Measurements from ENCODE around the gene MEDAG. TPM values are rescaled to one million over a fixed set of nuclear protein-coding genes. Genes with fewer than 3 reads are reported as not detected.
"Not testable (repeated sequence)": the region's sequence is repeated elsewhere in the genome, so short reads cannot be mapped to it uniquely, and the experiment has no call there.

Gene MEDAG
- total RNA-seq, 4 donors from 2014 or later = 10.3 to 35.9 (median 14.2) TPM

GRCh38 chr13:30924721-30925120 is 18.6 kb downstream of the MEDAG start:
- 42 to 70% methylated on average over 3 of the region's 3 CpGs for WGBS, 2 donors
- intact Hi-C loops (cut with DNase I; ENCODE audit: low total_unique reads) = no loop called here
- no peak for TF ChIP-seq CTCF (IDR thresholded peaks at IDR 0.05)
- TF ChIP-seq POLR2A (IDR thresholded peaks at IDR 0.05) = no peak
- DNase-seq (ENCODE audit: low spot score in 2 of 2) = no peak
- H3K4me3 ChIP-seq (ENCODE audit: low read depth, poor library complexity, severe bottlenecking) = no peak overlapping the region

GRCh38 chr13:30925429-30925828 is 19.4 kb downstream of the MEDAG start:
- no peak for DNase-seq (ENCODE audit: low spot score in 2 of 2)
- H3K4me3 ChIP-seq (ENCODE audit: low read depth, poor library complexity, severe bottlenecking) = no peak overlapping the region
- TF ChIP-seq CTCF (IDR thresholded peaks at IDR 0.05) (no peak), POLR2A (IDR thresholded peaks at IDR 0.05) (no peak)
- 83 to 91% methylated on average over 1 of the region's 1 CpG for WGBS, 2 donors
- intact Hi-C loops (cut with DNase I; ENCODE audit: low total_unique reads) = no loop called here

DNA sequence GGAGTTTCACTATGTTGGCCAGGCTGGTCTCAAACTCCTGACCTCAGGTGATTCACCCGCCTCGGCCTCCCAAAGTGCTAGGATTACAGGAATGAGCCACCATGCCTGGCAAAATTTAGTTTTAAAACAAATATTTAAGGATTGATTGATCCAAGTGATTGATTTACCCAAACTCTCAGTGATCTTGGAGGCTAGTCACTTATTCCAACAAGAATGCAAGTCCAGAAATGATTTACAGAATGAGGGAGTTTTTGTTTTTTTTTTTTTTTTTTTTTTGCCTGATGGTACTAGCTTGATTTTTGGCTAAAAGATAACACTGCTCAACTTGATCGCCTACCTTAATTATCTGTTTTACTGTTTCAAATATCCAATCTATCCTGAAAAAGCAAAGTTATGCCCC is 20.7 kb downstream of the MEDAG start:
- no peak for DNase-seq (ENCODE audit: low spot score in 2 of 2)
- TF ChIP-seq CTCF (IDR thresholded peaks at IDR 0.05) (no peak), POLR2A (IDR thresholded peaks at IDR 0.05) (no peak)
- WGBS, 2 donors = 93 to 96% methylated on average over 3 of the region's 3 CpGs
- no peak overlapping the region for H3K4me3 ChIP-seq (ENCODE audit: low read depth, poor library complexity, severe bottlenecking)
- intact Hi-C loops (cut with DNase I; ENCODE audit: low total_unique reads) = no loop called here

DNA sequence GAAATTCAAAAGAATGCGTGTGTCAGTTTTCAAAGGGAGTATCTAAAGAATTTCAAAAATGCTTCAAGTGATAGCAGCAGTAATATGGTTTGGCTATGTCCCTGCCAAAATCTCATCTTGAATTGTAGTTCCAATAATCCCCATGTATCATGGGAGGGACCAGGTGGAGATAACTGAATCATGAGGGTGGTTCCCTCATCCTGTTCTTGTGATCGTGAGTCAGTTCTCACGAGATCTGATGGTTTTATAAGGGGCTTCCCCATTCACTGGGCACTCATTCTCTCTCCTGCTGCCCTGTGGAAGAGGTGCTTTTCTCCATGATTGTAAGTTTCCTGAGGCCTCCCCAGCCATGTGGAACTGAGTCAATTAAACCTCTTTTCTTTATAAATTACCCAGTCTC is 21.1 kb downstream of the MEDAG start:
- H3K4me3 ChIP-seq (ENCODE audit: low read depth, poor library complexity, severe bottlenecking); DNase-seq (ENCODE audit: low spot score in 2 of 2); intact Hi-C loops (cut with DNase I; ENCODE audit: low total_unique reads): not testable (repeated sequence)
- 52 to 58% methylated on average over 3 of the region's 3 CpGs for WGBS, 2 donors

DNA sequence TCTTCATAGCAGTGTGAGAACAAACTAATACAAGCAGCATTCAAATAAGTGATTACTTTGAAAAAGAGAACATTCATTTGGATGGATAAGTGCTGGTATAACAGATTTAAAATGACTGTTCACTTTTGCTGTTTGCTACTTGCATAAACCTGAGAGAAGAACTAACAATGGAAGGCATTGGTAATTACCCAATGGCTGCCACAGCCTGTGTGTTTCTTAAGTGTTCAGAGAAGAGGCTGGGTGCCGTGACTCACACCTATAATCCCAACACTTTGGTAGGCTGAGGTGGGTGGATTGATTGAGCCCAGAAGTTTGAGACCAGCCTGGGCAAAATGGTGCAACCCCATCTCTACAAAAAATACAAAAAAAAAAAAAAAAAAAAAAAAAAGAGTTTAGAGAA is 21.5 kb downstream of the MEDAG start:
- no peak overlapping the region for H3K4me3 ChIP-seq (ENCODE audit: low read depth, poor library complexity, severe bottlenecking)
- TF ChIP-seq POLR2A (IDR thresholded peaks at IDR 0.05) (no peak), CTCF (IDR thresholded peaks at IDR 0.05) (no peak)

GRCh38 chr13:30928978-30929377 is 22.9 kb downstream of the MEDAG start:
- intact Hi-C loops (cut with DNase I; ENCODE audit: low total_unique reads) = no loop called here
- no peak overlapping the region for H3K4me3 ChIP-seq (ENCODE audit: low read depth, poor library complexity, severe bottlenecking)
- TF ChIP-seq CTCF (IDR thresholded peaks at IDR 0.05) (no peak), POLR2A (IDR thresholded peaks at IDR 0.05) (no peak)
- WGBS, 2 donors = 46 to 69% methylated on average over 5 of the region's 5 CpGs
- no peak for DNase-seq (ENCODE audit: low spot score in 2 of 2)

More for the DNA sequence above, 21.5 kb downstream of the MEDAG start:
- WGBS, 2 donors = 82 to 100% methylated on average over 1 of the region's 1 CpG
- DNase-seq (ENCODE audit: low spot score in 2 of 2) = no peak
- intact Hi-C loops (cut with DNase I; ENCODE audit: low total_unique reads) = no loop called here

Measured in lower leg skin (tissue), 4 donors.